Fibroblast of gingiva (primary cell): ENCODE data around the gene HJV.

Experiments used
- DNase-seq: peaks from one replicate; pipeline ENCODE4 v3.0.0-alpha.2; 2011; ENCODE audit warnings: low read depth

Gene HJV

DNA sequence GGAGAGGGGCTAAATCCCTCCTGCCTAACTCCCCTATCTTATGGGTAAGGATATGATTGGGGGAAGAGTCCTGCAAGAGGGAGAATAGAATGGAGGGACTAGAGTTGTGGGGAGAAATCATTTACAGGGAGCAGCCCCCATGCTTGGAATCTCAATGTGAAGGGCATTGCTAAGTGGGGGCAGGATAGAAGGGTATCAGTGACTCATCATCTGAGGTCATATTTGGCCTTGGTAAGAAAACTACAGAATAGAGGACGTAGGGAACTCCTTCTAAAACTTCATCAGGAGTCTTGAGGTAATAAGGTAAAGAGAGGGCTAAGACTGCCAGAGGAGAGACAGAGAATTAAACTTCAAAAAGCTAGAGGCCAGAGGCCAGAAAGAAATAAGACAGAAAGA is 487 bp downstream of the HJV start:
- no peak for DNase-seq

GRCh38 chr1:146020058-146021049 is 1.2 kb downstream of the HJV start:
- no peak for DNase-seq

DNA sequence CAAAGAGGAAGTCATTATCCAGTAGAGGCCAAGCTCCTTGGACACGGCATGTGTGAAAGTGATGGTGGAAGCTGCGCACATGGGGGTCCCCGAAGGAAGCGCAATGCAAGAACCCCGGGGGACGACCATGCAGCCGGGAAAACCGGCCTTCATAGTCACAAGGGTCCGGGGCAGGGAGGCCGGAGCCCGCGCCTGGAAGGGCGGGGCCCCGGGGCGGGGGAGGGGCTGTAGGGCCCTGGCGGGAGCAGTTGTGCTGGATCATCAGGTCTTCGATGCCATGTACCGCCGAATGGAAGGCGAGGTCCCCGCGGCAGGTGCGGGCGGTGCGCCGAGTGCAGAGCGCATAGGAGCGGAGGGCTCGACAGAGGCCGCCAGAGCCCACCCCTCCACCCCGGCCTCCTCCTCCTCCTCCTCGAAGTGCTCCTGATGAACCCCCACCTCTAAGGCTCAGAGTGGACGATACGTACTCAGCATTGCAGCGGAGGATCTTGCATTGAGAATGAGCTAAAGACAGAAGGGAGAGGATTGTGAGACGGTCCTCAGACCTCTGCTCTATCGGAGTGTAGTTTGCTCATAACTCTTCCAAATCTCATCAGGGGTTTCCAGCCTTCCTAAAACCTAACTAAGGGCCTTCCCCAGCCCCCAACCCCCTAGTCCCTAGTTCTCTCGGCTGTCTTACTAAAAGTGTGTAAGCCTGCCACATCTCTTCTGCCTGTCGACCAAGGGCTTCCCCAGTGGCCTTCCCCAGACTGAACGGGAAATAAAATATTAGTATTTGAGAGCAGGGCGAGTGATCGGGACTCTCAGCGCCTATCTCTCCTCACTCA is 2.1 kb downstream of the HJV start:
- DNase-seq: no peak

DNA sequence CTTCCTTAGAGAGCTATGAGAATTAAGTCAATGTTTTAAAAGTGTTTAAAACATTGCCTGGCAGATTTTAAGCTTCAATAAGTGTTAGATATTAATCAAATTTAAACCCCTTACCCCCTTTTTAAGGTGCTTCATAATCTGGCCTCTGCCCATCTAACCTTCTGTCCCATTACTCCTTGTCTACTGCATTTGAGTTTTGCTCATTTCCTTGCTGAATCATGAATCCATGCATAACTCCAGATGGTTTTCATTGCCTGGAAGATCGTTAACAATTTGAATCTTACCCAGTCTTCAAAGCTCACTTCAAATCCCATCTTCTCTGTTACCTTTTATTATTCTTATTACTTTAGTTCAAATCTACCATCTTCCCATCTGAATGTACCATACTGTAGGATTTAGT is 4.6 kb downstream of the HJV start:
- DNase-seq: no peak

DNA sequence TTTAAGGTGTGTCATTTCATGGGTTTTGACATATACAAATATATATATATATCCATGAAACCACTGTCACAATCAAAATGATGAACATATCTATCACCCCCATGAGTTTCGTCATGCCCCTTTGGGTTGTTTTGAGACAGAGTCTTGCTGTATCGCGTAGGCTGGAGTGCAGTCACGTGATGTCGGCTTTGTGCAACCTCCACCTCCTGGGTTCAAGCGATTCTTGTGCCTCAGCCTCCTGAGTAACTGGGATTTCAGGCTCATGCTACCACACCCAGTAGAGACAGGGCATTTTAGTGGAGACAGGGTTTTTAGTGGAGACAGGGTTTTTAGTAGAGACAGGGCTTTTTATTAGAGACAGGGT is 8.0 kb downstream of the HJV start:
- DNase-seq: no peak

GRCh38 chr1:146012703-146013558 is 8.6 kb downstream of the HJV start:
- DNase-seq: peak; percentile 70

DNA sequence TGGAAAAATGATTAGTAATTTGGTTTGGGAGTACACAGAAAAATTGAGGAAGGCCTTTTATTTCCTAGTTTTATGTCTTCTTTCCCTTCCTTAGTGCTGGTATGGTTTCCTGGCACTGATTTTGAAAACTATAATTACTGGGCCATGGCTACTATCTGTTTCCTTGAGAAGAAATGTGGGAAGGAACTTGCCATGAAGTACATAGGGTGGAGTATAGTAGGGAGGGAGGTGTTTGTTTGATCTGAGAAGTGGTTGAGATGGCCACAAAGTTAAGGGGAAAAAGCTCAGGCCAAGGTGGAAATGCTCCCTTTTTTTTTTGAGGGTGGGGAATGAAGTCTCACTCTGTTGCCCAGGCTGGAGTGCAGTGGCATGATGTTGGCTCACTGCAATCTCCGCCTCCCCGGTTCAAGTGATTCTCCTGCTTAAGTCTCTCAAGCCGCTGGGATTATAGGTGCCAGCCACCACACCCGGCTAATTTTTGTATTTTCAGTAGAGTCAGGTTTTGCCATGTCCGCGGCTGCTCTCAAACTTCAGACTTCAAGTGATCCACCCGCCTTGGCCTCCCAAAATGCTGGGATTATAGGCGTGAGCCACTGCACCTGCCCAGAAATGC is 11.3 kb downstream of the HJV start:
- no peak for DNase-seq

DNA sequence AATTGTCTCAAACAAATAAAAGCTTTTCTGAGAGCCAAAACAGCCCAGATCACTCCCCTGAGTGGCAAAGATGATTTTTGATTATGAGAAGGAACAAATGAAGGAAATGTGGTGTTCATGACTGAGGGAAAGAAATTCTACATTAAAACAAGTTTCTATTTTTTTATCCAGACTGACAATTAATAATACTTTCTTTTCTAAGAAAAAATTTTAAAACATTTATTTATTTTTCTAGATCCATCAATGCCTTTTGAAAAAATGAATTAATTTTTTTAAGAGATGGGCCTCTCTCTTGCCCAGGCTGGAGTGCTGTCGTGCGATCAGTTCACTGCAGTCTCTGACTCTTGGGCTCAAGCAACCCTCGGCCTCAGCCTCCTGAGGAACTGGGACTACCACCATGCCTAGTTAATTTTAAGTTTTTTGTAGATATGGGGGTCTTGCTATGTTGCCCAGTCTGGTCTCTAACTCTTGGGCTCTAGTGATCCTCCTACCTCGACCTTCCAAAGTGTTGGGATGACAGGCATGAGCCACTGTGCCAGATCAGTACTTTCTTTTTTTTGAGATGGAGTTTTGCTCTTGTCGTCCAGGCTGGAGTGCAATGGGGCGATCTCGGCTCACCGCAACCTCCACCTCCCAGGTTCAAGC is 13.9 kb downstream of the HJV start:
- no peak for DNase-seq

DNA sequence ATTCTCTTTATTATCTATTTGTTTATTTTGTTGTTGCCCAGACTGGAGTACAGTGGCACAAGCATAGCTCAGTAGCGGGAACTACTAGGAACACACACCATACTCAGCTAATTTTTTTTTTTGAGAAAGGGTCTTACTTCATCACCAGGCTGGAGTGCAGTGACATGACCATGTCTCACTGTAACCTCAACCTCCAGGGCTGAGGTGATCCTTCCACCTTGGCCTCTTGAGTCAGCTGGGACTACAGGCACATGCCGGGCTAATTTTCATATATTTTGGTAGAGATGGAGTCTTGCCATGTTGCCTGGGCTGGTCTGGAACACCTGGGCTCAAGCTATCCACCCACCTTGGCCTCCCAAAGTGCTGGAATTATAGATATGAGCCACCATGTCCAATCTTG is 19.8 kb downstream of the HJV start:
- DNase-seq: no peak

DNA sequence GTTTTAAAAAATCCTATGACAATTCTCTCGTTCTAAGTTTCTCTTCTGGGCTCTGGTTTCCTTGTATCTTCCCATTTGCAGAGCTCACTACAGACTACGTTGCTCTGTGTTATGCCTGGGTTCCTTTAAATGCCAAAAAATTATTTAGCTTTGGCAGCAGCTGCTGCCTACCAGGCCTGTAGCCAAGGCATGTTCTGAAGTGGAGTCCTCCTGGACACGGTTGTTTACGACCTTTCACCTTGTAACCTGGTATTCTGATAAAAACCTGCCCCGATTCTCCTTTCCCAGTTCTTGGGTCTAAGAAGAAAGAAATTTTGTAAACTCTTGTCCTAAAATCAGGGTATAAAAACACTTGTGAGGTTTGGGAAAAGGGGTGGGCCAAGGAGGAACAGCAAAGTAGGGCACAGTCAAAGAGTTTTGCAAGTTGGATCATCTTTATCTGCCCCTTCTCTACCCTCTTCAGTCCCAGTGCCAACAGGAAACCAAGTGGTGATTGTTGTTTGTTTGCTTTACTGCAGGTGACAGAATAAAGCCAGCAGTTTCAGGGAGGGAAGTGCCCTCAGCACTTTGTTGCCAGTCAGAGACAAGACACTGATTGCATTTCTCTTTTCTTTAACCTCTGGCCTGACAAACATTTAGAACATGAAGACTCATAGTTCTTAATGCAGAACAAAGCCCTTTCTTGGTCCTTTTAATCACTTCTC is 22.1 kb downstream of the HJV start:
- peak; percentile 31 for DNase-seq

GRCh38 chr1:145997718-145998023 is 23.9 kb downstream of the HJV start:
- no peak for DNase-seq

DNA sequence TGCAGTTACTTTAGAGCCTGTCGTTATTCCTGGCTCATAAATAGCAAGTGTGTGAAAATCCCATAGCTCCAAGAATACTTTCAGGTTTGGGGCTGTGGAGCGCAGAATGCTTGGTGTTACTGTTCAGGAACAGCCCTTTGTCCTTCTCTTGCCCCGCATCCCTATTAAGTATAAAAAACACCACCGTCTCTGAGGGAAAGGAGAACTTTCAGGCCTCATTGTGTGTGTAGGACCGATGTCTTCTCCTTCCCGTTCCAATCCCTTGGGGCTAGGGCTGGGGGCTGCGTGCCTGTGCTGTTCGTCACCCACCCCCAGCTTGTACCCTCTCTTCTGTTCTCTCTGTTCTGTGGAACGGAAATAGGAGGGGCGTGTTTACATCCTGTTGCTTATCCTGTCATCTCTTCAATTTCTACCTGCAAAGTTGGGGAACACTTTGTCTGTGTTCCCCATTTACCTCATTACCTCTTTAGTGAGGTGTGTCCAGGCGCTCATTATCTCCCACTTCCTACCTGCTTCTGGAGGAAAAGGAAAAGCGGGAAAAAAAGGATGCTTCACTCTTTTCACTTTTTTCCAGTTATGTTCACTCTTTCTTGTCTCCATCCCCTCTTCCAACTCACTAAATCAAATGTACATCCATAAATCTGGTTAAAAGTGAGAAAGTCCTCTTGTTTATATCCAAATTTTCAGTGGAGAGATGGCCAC is 24.4 kb downstream of the HJV start:
- DNase-seq: no peak

DNA sequence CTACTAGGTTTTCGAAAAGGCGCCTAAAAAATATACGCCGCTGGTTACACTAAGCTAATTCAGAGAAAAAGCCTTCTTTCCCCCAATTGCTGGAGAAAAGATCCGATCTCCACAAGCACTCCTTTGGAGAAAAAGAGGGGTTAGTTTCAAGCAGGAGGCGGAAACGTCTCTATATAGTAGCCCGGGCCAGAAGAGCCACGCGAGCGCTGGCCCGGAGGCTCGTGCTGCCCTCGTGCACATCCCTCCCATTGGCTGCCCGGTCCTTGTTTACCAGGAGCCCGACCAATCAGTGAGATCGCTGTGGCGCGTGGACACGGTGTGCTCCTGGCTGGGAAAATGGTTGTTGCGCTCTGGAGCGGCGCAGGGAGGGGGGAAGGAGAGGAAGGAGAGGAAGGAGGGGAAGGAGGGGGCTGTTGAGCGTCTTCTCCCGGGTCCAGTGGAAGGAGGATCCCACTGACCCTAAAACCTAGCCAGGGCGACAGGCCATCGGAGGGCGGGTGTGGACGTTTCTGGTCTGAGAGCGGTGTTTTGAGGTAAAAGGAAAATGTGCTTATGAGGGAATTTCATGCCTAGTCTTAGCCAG is 25.0 kb downstream of the HJV start, which contains the start of gene TXNIP:
TSS of gene TXNIP (minus strand) at position 147 of the 583 bp plus-strand sequence. CDS start 313 bp downstream, outside the sequence.
- DNase-seq: peak; percentile 99

DNA sequence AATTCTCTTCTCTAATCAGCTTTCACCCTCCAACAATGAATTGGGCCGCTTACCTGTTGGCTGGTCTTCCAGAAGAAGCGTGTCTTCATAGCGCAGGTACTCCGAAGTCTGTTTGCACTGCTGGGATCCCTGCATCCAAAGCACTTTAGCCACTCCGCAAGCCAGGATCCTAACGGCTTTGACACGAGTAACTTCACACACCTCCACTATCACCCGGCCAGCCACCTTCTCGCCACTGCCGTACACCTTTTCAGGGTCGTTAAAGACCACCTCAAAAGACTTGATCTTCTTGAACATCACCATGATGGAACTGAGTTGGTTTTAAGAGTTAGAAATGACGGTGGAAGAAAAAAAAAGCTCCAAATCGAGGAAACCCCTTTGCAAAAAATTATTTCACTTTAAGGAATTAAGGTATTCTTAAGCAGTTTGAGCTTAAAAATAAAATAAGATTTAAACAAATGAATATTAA is 25.5 kb downstream of the HJV start:
- DNase-seq: no peak

DNA sequence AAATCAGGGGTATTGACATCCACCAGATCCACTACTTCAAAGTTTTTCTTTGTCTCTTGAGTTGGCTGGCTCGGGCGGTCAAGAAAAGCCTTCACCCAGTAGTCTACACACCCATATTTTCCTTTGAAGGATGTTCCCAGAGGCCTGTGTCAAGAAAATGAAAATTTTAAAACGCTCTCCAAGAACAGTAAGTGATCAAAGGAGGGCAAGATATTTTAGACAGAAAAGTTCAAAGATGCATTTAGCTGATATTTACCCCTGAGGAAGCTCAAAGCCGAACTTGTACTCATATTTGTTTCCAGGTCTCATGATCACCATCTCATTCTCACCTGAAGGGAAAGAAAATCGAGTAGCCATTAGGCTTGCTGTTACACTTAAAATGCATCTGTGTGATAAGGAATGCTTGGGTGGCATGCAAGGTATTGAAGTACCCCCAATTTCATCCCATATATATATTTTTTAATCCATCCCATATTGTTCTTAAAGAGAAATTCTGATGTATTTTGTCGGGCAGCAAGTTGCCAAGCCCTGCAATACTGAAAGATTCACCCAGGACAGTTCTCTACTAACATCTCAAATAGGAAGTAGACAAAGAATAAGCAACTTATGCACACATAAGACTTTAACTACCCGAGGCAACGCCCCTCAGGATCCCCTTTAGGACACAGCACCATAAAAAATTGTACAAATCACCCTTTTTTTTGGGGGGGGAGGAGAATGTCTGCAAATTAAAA is 26.2 kb downstream of the HJV start:
- no peak for DNase-seq

DNA sequence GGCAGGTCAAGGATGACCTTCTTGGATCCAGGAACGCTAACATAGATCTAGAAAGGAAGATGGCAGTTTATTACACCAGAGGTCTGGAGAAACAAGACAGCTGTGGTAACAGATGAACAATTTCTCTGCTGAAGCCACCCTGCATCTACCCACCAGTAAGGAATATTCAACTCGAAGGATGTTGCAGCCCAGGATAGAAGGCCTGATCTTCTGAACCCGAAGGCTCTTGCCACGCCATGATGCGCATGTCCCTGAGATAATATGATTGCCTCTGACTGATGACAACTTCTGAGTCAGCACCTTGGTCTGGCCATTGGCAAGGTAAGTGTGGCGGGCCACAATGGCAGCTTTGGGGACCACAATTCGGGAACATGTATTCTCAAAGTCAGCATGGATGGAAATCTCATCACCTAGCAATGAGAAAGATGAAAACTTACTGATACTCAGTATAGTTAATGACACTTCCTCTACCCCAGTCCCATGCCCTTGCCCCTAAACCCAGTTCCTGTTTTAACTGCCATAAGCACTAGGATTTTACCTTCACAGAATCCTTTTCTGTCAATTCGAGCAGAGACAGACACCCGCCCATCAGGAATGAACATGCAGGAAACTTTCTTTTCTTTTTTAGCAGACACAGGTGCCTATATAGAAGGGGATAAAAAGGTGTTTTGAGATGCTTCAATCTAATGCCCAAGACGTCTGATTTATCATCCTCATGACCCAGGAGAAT is 27.0 kb downstream of the HJV start:
- DNase-seq: no peak

DNA sequence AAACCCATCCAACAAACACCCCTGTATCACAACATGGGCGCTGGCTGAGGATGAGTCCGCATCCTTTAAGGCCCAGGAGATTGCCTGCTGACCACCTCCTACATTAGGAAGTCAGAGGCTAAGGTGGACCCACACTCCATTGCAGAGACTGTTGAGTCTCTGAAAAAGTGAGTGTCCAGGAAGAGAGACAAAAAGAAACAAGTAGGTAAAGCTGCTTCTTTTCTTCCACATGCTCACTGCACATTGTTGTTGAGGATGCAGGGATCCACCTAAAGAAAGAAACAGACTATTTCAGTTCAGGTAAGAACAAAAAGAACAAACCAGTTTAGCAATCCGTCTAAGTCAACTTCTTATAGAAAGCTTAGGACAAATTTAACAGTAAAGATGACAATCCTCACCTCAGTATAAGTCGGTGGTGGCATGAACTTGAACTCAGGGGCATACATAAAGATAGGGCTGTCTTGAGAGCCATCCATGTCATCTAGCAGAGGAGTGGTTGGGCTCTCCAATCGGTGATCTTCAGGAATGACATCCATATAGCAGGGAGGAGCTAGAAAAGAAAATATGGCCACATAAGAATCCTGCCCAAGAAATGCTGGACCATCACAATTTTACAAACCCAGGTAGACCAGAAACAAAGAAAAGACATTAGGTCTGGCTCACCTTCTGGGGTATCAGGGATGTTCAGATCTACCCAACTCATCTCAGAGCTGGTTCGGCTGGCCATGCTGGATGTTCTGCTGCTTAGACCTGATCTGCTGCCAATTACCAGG is 27.7 kb downstream of the HJV start:
- no peak for DNase-seq
